Measurements from ENCODE around the gene PLA2R1. TPM values are rescaled to one million over a fixed set of nuclear protein-coding genes. Genes with fewer than 3 reads are reported as not detected.

PLA2R1 gene
- total RNA-seq, 3 donors from 2014 or later (not counting 1 experiment from before 2014, with no cell fraction given): not detected

DNA sequence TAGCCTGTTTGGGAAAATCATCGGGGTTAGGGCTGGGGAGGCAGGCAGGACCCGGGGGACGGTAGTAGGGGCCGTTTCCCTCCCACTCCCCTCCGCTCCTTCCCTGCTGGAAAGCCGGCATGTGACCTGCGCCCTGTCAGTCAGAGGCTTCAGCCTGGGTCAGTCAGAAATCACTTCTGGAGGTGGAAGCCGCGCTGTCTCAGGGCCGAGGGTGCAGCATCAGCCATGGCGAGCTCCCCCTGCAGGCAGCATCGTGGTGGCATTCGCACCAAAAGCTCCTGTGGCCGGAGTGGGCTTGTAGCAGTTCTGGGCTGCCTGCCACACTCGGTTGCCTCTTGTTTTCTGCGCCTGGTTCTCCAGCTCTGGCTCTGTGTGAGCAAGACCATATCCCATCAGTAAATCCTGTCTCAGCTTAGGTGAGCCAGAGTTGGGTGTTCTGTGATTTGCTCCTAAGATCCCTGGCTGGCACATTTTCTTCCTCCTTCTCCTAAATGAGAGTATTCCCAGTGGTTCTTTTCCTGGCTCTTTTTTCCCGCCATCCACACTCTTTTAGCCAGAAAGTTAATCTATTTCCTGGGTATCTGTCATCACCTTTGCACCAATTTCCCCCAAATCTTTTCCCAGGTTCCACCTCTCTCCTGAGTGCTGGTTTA is 140.5 kb downstream of the PLA2R1 start:
- 23% methylated on average over 17 of the region's 17 CpGs for WGBS (ENCODE audit: insufficient coverage)
- TF ChIP-seq, protein P1, sequence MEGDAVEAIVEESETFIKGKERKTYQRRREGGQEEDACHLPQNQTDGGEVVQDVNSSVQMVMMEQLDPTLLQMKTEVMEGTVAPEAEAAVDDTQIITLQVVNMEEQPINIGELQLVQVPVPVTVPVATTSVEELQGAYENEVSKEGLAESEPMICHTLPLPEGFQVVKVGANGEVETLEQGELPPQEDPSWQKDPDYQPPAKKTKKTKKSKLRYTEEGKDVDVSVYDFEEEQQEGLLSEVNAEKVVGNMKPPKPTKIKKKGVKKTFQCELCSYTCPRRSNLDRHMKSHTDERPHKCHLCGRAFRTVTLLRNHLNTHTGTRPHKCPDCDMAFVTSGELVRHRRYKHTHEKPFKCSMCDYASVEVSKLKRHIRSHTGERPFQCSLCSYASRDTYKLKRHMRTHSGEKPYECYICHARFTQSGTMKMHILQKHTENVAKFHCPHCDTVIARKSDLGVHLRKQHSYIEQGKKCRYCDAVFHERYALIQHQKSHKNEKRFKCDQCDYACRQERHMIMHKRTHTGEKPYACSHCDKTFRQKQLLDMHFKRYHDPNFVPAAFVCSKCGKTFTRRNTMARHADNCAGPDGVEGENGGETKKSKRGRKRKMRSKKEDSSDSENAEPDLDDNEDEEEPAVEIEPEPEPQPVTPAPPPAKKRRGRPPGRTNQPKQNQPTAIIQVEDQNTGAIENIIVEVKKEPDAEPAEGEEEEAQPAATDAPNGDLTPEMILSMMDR (IDR thresholded peaks at IDR 0.05): peak; percentile 80

DNA sequence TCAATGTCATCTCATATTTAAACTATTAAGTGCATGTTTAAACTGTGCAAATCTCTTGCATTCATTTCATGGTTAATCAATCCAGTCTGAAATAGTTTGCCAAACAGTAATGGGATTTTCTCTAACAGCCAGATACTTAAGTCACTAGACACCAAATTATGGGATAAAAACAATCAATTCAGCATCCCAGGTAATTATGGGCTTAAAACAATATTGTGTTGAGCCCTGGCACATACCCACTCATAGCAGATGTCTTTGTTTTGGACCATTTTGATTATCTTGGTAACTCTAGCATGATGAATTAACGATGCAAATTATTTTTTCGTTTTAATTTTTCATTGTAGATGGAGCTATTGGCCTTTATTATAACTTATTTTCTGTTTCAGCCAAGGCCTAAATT is 145.9 kb downstream of the PLA2R1 start:
- Histone ChIP-seq H3K4me3 (ENCODE audit: low read length) (no peak overlapping the region), H3K27me3 (ENCODE audit: control insufficient read depth, insufficient read depth, low read length) (no peaks in the 10 kb centered on the region), H3K27ac (ENCODE audit: low read length) (no peak overlapping the region), H3K4me1 (ENCODE audit: control insufficient read depth, insufficient read depth, low read length) (no peaks in the 10 kb centered on the region), H3K36me3 (ENCODE audit: control insufficient read depth, insufficient read depth, low read length) (no peaks in the 10 kb centered on the region), H3K9me3 (ENCODE audit: control insufficient read depth, insufficient read depth, low read length) (no peaks in the 10 kb centered on the region)
- TF ChIP-seq, protein P1 (IDR thresholded peaks at IDR 0.05): no peak
- ATAC-seq (no peak), DNase-seq (no peak)
- Mint-ChIP-seq H3K4me1 (no peaks in the 10 kb centered on the region), H3K27ac (no peak overlapping the region), H3K4me3 (no peak overlapping the region), H3K9me3 (no peaks in the 10 kb centered on the region), H3K36me3 (no peaks in the 10 kb centered on the region), H3K27me3 (ENCODE audit: low read depth in 2 of 2) (peaks cover 22 to 35% of the 10 kb centered on the region in 2 donors)
- 94% methylated on average over 2 of the region's 2 CpGs for WGBS (ENCODE audit: insufficient coverage)
- intact Hi-C loops (cut with micrococcal nuclease): no loop called here

More for the DNA sequence above, 140.5 kb downstream of the PLA2R1 start:
- H3K4me1 ChIP-seq (ENCODE audit: control insufficient read depth, insufficient read depth, low read length): no peaks in the 10 kb centered on the region
- H3K27me3 ChIP-seq (ENCODE audit: control insufficient read depth, insufficient read depth, low read length): no peaks in the 10 kb centered on the region
- peak; percentile 56 to 80 for DNase-seq
- intact Hi-C loops (cut with micrococcal nuclease): loop anchor here (1.0 kb wide), 1 partner anchor 1021 kb away; no protein-coding TSS in a partner anchor
- Mint-ChIP-seq H3K4me1 (peaks cover 5 to 6% of the 10 kb centered on the region in 2 donors), H3K36me3 (no peaks in the 10 kb centered on the region), H3K27me3 (ENCODE audit: low read depth in 2 of 2) (peaks cover 26 to 44% of the 10 kb centered on the region in 2 donors), H3K9me3 (no peaks in the 10 kb centered on the region), H3K27ac (no peak overlapping the region), H3K4me3 (no peak overlapping the region)
- H3K4me3 ChIP-seq (ENCODE audit: low read length): no peak overlapping the region
- ATAC-seq: peak; percentile 88 to 98 (median 97)
- no peak overlapping the region for H3K27ac ChIP-seq (ENCODE audit: low read length)
- H3K9me3 ChIP-seq (ENCODE audit: control insufficient read depth, insufficient read depth, low read length): no peaks in the 10 kb centered on the region
- H3K36me3 ChIP-seq (ENCODE audit: control insufficient read depth, insufficient read depth, low read length): no peaks in the 10 kb centered on the region

DNA sequence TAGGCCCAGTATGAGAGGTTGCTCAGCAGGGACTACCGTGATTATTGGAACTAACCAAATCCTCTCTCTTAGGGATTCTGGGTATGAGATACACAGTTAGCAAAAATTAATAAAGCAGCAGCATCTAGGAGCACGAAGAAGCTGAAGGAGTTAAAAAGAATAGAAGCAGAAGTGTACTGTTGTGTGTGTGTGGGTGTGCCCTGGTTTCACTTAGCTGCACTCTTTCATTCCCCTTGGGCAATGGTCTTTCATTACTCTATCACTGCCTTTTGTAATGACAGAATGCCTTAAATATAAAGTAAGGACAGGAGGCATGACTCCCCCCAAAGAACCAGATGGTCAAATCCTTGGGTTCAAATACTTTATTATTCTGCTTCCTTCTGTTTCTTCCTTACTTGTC is 148.5 kb downstream of the PLA2R1 start:
- DNase-seq: no peak
- Mint-ChIP-seq H3K27ac (no peak overlapping the region), H3K36me3 (no peaks in the 10 kb centered on the region), H3K4me1 (no peaks in the 10 kb centered on the region), H3K4me3 (no peak overlapping the region), H3K27me3 (ENCODE audit: low read depth in 2 of 2) (peaks cover 17 to 25% of the 10 kb centered on the region in 2 donors), H3K9me3 (no peaks in the 10 kb centered on the region)
- intact Hi-C loops (cut with micrococcal nuclease): no loop called here
- H3K9me3 ChIP-seq (ENCODE audit: control insufficient read depth, insufficient read depth, low read length): no peaks in the 10 kb centered on the region
- no peaks in the 10 kb centered on the region for H3K4me1 ChIP-seq (ENCODE audit: control insufficient read depth, insufficient read depth, low read length)
- no peaks in the 10 kb centered on the region for H3K36me3 ChIP-seq (ENCODE audit: control insufficient read depth, insufficient read depth, low read length)
- TF ChIP-seq, protein P1 (IDR thresholded peaks at IDR 0.05): no peak
- ATAC-seq: no peak
- 94% methylated on average over 2 of the region's 2 CpGs for WGBS (ENCODE audit: insufficient coverage)
- H3K27ac ChIP-seq (ENCODE audit: low read length): no peak overlapping the region
- no peaks in the 10 kb centered on the region for H3K27me3 ChIP-seq (ENCODE audit: control insufficient read depth, insufficient read depth, low read length)
- H3K4me3 ChIP-seq (ENCODE audit: low read length): no peak overlapping the region

DNA sequence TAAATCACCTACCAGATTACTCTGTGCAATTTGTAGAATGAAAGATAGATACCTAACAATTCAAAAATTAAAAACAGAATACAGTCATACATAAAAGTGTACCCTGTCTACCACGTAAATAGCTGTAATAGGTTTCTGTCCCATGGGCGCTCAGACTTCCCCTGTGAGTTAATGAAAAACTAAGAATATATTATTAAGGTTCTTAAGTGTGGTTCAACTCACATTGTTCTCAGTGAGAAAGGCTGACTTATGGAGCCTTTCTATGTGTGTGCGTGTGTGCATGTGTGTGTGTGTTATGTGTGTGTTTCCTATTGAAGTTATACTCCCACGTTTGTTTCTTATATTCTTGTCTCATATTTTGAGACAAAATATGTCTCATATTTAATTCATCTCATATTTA is 149.8 kb downstream of the PLA2R1 start:
- DNase-seq (no peak), ATAC-seq (no peak)
- Histone ChIP-seq H3K9me3 (ENCODE audit: control insufficient read depth, insufficient read depth, low read length) (no peaks in the 10 kb centered on the region), H3K4me1 (ENCODE audit: control insufficient read depth, insufficient read depth, low read length) (no peaks in the 10 kb centered on the region), H3K4me3 (ENCODE audit: low read length) (no peak overlapping the region), H3K27ac (ENCODE audit: low read length) (no peak overlapping the region), H3K27me3 (ENCODE audit: control insufficient read depth, insufficient read depth, low read length) (no peaks in the 10 kb centered on the region), H3K36me3 (ENCODE audit: control insufficient read depth, insufficient read depth, low read length) (no peaks in the 10 kb centered on the region)
- H3K9me3 Mint-ChIP-seq: no peaks in the 10 kb centered on the region
- H3K4me3 Mint-ChIP-seq: no peak overlapping the region
- 100% methylated on average over 2 of the region's 4 CpGs for WGBS (ENCODE audit: insufficient coverage)
- no peaks in the 10 kb centered on the region for H3K4me1 Mint-ChIP-seq
- no peak overlapping the region for H3K27ac Mint-ChIP-seq
- TF ChIP-seq, protein P1 (IDR thresholded peaks at IDR 0.05): no peak
- no peaks in the 10 kb centered on the region for H3K36me3 Mint-ChIP-seq
- H3K27me3 Mint-ChIP-seq (ENCODE audit: low read depth in 2 of 2): peaks cover 12 to 19% of the 10 kb centered on the region in 2 donors
- intact Hi-C loops (cut with micrococcal nuclease): no loop called here
